NCI-H82 (cell line): ENCODE results near the gene RAC3.

Source experiments
- DNase-seq: peaks from one replicate; lab custom pipeline; 2025; lab: John Stamatoyannopoulos, UW

The RAC3 gene

DNA sequence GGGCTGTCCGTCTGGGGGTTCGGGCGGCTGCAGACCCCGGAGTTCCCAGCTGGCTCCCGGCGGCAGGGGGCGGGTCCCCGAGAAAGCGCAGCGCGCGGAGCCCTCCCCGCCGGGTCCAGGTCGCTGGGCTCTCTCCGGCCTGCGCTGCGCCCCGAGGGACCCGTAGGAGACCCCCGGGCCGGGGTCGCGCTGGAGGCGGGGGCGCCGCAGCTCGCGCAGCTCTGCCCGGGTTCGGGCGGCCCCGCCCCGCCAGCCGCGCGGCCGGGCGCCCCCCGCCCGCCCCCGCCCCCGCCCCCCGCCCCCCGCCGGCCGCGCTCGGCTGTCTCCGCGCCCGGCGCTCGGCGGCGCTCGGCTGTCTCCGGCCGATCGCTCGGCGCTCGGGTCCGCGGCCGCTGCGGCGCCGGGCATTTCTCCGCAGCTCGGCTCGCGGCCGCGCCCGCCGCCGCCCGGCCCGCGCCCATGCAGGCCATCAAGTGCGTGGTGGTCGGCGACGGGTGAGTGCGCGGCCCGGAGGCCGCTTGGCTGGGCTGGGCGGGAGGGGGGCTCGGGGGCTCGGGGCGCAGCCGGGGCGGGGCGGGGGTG lies at the start of gene RAC3:
Gene RAC3, plus strand, starts transcription at position 376 of the 582 bp plus-strand sequence. Its CDS starts 84 bp downstream, at position 460.
- DNase-seq: peak; percentile 72

DNA sequence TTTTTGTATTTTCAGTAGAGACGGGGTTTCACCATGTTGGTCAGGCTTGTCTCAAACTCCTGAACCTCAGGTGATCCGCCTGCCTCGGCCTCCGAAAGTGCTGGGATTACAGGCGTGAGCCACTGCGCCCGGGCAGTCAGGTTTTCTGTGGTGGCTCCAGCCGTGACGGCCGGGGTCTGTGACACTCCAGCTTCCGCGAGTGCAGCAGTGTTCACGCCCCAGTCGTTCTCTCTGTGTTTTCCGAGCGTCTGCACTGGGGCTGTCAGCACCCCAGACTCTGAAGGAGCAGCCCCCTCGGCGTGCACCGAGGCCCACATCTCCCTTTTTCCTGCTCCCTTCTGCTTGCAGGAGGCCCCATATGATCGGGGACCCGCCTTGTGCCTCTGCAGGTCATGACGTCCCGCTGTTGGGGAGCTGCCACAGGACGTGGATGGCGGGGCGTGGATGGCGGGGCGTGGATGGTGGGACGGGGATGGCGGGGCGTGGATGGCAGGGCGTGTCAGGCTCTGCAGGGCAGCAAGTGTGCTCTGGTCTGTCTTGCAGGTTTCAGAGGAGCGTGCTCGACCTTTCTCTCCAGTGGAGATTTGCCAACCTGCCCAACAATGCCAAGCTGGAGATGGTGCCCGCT lies 48.4 kb upstream of the RAC3 start:
- DNase-seq: no peak

DNA sequence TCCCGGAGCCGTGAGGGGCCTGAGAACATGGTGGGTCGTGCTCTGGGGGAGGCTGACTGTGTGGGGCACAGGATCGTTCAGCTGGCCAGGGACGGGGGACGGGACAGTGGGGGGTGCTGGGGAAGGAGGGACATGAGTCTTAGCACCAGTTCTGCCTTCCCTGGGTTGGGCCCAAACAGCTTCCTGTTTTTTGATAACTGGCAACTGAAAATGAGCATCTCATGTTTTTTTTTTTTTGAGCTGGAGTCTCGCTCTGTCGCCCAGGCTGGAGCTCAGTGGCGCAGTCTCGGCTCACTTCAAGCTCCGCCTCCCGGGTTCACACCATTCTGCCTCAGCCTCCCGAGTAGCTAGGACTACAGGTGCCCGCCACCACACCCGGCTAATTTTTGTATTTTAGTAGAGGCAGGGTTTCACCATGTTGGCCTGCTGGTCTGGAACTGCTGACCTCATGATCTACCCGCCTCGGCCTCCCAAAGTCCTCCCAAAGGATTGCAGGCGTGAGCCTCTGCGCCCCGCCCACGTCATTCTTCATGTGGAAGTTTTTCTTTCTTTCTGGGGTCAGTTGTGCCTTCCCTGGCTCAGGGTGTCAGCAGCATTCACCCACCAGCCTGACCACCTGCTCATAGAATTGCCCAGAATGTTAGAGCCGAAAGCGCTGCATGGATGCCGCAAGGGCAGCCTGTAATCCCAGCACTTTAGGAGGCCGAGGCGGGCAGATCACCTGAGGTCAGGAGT lies 47.7 kb upstream of the RAC3 start:
- no peak for DNase-seq

DNA sequence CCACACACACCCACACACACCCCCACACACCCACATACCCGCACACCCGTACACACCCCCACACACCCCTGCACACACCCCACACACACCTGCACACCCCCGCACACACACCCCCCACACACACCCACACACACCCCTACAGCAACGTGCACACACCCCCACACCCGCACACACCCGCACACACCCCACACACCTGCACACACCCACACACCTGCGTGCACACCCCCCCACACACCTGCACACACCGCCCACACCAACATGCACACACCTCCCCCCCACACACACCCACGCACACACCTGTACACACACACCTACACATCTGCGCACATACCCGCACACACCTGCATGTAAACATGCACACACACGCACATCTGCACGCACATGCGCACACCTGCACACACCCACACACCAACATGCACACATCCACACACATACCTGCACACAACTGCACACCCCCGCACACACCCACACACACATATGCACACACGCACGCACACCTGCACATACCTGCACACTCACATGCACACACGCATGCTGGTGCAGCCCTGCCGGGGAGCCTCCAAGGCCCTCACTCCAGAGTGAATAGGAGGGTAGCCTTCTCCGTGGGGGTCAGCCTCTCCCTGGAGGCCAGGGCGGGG lies 46.6 kb upstream of the RAC3 start:
- DNase-seq: no peak

DNA sequence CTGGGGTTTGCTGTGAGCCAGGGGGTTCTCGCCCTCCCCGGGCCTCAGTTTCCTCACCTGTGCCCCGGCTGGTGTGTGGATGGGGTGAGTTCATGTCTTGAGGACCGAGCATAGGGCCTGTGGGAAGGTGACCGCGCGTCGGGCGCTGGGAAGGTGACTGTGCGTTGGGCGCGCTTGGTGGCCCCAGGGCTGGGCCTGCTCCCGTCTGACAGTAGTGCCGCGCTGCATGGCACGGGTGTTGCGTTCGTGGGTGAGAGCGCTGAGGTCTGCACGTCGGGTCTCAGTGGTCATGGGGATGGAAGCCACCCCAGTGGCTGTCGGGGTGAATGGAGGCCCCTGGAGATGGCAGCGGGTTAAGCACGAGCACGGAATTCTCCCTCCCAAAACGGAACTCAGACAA lies 44.9 kb upstream of the RAC3 start:
- no peak for DNase-seq

DNA sequence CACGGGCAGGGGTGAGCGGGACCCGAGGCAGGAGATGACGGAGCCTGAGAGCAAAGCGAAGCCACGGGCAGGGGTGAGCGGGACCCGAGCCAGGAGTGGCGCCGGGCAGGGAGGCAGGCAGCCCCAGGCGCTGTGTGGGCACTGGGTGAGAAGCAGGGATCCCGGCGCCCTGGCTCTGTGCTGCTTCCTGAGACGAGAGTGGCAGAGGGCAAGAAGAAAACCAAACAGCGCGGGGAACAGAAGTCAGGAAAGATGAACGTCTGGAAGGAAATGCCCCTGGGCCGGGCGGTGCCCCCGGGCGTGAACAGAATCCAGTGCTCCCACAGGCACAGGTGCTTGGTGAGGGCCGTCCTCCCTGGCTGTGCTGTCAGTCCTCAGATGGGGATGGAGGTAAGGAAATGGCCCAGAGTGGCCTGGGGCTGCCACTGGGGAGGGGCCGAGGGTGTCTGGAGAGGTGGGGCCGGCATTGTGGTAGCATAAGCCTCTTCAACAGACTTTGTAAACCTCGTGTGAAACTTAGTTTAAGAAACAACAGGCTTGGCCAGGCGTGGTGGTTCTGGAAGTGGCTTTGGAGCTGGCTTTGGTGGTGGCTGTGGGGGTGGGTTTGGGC lies 44.2 kb upstream of the RAC3 start:
- no peak for DNase-seq

DNA sequence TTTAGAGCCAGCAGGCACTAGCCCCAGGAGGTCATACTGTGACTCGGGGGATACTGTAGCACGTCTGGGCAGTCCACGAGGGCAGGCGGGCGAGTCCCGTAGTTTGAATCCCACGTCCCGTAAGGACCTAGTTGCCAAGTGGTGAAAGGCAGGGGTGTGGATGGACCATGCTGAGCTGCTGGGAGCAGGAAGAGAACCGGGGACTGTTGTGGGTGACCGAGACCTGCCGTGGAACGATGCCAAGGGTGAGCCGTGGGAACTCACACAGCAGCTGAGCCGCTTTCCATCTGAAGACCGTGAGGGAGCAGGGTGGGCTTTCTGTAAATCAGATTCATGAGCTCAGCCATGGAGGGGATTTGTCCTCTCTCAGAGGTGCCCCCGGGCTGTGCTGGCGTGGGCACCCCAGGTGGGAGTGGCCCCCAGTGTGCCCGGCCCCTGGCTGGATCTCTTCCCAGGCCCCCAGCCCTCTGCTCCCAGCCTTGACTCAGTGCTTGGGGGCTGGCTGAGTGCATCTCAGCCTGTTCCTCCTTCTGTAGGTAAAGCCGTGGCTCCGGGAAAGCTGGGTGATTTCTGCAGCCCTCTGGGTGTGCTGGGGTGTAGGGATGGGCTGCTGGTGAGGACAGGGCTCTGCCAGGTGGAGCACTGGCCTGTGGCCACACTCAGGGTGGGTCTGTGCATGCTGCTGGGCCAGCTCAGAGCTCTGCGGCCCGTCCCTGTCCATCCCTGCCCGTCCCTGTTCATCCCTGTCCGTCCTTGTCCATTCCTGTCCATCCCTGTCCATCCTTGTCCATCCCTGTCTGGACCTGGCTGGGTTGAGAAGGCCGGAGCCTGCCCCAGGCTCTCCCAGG lies 40.4 kb upstream of the RAC3 start:
- DNase-seq: no peak

DNA sequence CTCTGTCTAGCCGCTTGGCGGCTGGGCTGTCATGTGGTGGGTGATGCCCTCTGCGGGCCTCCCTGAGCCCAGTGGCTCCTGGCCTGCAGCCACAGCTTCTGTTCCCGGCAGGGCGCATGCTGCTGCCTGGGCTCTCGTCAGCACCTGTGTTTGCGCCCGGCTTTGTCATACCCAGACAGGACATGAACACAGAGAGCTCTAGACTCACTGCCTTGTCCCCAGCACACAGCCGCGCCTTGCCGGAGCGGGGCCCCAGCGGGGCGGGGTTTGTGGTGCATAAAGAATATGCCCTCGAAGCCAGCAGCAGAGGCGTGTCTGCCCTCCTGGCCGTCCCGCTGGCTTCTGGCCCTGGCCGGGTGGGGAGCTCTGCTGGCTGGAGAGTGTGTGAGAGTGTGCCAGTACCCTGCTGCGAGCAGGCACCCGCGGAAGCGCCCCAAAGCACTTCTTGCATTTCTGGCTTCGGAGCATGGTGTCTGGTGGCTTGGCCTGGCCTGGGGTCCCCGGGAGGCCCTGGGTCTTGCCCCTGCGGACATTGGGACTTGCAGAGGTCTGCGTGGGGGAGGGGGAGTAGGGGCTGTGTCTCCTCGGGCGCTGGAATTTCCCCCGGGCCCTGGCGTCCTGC lies 39.7 kb upstream of the RAC3 start:
- no peak for DNase-seq

DNA sequence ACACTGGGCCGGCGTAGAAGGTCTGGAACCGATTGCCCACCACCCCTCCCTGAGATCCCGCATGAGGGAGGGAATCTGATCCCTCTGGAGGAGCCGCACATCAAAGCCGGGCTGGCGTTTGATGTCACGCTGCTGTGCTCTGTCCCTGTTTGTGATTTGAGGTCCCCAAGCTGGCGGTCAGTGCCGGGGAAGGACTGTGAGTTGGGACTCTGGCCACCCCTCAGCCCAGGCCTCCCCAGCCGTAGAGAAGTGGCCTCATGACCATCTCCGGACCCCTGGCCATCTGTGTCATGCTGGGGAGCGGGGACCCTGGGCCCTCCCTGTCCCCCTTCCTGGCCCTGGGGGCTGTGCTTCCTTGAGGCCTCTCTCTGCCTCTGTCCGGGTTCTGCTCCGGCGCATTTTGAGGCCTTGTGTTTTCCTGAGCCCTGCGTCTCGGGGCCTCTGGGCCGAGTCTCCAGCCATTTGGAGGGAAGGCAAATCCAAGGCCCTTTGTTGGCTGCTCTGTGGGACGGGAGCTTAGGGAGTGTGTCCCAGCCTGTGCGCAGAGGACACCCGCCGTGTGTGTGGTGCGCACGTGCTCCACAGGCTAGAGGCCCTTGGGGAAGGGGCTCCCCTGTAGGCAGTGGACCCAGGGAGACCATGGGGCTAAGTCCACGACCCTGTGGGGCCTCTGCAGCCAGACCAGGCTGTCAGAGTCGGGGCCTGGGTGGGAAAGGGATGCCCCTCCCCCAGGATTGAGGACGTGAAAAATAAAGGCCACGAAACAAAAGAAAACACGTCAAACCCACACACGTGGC lies 39.0 kb upstream of the RAC3 start:
- no peak for DNase-seq

DNA sequence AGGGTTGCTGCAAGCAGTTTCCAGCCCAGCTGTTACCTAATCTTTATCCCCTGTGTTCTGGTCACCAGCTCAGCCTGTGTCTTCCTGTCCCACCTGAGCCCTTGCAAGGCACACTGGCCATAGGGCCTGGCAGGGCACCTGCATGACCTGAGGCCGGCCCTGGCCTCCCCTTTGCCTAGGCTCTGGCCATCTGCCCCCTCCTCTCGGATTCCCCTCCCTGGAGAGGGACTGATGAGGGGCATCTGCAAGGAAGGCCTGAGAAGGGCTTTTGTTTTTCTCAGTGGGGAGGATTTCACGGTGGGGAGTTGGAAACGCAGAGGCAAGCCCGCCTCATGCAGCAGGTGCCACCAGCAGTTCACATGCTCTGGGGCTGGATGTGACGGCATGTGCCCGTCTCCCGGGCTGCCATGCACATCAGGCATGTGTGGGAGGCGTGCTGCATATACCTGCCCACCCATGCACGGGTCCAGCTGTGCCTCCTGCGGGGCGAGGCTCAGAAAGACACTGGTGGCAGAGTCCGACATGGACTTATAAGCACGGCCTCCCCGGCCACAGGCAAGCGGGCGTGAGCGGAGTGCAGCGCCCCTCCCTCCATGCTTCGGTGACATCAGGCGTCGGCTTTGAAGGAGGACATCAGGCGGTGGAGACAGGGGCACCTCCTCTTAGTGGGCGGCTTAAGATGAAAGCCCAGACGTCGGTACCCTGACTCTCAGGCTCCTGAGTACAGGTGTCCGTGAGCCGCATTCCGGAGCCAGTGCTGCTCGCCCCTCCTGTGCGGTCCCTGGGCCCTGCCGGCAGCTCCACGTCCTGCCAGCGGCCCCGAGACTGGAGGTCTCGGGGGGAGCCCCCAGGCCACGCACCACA lies 37.5 kb upstream of the RAC3 start:
- DNase-seq: no peak

DNA sequence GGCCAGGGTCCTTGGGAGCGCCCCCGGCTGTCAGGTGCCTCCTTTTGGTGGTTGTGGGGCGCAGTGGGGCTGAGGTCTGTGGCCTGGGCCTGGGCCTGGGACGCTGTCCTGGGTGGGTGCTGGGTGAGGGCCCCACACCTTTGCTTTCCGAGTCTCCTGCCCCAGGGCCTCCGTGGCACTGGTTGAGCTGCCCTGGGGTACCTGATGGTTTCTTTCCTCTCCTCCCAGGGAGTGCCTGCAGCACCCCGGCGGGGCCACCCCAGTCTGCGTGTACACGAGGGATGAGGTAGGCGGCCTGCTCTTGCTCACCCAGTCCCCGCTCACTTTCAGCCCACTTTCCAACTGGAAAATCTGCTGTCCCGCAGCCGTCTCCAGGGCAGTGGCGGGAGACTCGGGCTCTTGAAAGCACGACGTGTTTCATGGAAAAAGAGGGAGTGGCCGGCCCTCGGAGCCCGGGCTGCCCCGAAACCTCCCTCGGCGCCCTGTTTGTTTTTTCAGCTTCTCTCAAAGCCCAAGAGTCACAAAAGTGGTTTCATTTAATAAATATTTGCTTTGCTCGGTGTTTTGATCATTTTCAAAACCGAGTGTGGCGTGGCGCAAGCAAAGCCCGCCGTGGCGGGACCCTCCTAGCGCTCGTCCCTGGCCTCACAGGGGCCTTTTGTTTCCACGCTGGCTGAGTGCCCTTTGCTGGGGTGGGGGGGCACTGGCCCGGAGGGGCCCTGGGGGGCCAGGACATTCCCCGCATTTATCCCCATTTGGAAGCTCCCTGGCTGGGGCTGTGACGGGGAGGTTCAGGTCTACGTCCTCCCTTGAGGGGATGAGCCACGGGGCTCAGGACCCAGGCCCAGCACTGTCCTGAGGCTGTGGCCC lies 36.6 kb upstream of the RAC3 start:
- DNase-seq: no peak

DNA sequence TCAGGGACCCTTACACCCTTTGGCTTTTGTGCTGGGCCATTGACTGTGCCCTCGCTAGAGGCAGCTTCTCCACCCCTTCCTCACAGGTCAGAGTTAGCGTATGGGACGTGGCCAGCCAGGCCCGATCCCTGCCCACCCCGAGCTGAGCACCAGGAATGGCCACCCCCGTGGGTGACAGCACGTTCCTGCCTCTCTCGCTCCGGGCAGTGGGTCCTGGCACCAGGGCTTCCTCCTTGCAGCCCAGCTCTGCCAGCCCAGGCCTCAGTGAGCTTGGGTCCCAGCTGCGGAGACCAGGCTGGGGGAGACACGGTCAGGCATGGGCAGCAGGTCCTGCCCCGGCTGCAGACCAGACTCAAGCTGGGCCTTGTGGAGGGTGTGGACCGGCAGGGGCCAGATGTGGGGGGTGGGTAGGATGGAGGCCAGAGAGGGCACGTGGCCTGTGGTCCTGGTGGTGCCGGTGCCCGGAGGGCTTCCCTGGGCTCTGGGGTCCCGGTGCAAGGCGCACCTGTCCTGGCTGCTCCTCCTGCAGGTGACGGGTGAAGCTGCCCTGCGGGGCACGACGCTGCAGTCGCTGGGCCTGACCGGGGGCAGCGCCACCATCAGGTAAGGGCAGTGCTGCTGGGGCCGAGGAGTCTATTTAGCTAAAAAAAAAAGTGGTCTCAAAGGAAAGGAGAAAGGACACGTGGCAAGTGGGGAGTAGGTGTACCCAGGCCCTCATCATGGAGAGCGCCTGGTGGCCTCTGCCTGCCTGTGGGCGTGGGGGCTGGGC lies 35.8 kb upstream of the RAC3 start:
- no peak for DNase-seq

DNA sequence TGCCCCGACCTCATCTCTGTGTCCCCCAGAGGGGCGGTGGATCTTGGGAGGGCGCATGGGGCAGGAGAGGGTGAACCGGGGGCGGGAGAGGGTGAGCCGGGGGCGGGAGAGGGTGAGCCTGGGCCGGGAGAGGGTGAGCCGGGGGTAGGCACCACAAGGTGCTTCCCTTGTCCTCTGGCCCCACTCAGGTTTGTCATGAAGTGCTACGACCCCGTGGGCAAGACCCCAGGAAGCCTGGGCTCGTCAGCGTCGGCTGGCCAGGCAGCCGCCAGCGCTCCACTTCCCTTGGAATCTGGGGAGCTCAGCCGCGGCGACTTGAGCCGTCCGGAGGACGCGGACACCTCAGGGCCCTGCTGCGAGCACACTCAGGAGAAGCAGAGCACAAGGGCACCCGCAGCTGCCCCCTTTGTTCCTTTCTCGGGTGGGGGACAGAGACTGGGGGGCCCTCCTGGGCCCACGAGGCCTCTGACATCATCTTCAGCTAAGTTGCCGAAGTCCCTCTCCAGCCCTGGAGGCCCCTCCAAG lies 35.2 kb upstream of the RAC3 start:
- no peak for DNase-seq

DNA sequence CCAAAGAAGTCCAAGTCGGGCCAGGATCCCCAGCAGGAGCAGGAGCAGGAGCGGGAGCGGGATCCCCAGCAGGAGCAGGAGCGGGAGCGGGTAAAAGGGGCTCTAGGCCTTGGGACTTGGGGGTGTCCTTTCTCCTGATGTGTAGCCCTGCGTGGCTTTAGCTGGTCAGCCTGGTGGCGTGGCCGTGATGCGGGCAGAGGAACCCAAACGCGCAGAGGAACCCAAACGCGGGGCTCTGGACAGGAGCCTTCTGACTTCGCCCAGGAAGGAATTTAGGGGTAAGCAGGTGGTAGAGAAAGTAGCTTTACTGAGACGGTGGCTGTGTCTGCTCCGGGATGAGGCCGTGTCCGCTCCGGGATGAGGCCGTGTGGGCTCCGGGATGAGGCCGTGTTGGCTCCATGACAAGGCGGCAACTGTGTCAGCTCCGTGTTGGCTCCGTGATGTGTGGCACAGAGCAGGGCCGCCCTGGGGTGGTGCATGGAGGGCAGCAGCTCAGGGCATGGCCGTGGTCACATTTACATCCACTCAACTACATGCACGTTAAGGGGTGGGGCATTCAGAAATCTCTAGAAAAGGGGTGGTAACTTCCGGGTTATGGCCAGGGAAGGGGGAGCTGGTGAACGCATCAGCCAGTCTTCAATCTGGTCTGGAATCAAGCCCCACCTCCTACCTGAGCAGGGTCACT lies 34.6 kb upstream of the RAC3 start:
- no peak for DNase-seq

DNA sequence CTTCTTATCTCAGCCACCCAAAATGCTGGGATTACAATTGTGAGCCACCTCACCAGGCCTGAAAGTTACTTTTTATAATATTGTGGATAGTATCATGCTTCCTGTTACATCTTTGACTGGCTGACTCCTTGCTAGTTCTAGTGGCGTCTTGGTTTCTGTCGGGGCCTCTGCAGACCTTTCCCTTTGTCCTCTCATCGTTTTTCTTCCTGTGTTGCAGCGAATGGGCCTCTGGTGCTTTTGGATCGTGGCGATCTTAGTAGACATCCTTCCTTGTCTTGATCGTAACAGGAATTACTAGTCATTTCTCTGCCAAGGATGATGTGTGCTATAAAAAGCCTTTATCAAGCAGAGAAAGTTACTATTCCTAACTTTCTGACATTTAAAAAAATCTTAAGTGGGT lies 33.3 kb upstream of the RAC3 start:
- no peak for DNase-seq

DNA sequence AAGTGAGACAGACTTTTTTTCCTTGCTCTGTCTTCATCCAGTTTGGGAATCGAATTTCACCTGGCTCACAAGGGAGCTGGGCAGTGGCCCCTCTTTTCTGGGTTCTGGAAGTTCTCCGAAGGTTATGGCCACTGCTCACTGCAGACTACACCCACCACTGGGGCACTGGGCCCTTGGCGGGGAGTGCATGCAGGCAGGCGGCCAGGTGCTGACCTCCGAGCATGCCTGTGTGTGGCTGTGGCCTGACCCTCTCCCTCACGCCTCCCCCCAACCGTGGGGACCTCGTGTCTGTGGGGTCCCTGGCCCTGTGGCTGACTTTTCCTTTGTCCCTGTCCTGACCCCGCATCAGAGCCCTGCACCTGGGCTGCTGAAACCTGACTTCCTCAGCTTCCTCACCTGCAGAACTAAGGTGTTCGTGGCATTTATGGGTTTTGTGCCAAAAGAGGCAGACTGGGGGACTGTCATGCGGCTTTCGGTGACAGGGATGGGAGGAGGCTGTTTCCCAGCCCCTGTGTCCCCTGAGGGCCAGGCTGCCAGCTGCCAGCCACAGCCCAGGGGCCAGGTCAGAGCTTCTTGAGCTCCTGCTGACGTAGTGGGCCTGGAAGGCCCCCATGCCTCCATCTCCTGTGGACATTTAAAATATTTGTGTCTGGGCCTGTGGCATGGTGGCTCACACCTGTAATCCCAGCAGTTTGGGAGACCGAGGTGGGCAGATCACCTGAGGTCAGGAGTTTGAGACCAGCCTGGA lies 32.6 kb upstream of the RAC3 start:
- no peak for DNase-seq
